GM06990 (cell line): ENCODE measurements around the gene MYO6.

Experiments used
- DNase-seq: peaks from one replicate; pipeline ENCODE4 v3.0.0-alpha.2; 2011; ENCODE audit not compliant: insufficient read length; ENCODE audit errors: extremely low read depth
- H3K27me3 ChIP-seq: replicated peaks from 2 replicates; pipeline ENCODE4 v1.6.0; 2011; ENCODE audit warnings: low read length; ENCODE audit not compliant: control insufficient read depth, insufficient read depth
- H3K36me3 ChIP-seq: 2 replicates; pipeline ENCODE4 v1.5.1; 2011; ENCODE audit warnings: low read length; ENCODE audit not compliant: control insufficient read depth, insufficient read depth
- H3K4me3 ChIP-seq: replicated peaks from 2 replicates; pipeline ENCODE4 v1.5.1; 2011; ENCODE audit warnings: low read depth, mild to moderate bottlenecking, control low read depth, low read length
- CTCF ChIP-seq: IDR thresholded peaks from 2 replicates; pipeline ENCODE4 v1.5.1; 2011; ENCODE audit warnings: low read length, control low read depth, mild to moderate bottlenecking, inconsistent platforms; ENCODE audit not compliant: insufficient read depth, poor library complexity, severe bottlenecking

Gene MYO6

GRCh38 chr6:75794351-75794846, 45.4 kb downstream of the MYO6 start:
- no peak for TF ChIP-seq CTCF
- Histone ChIP-seq H3K4me3 (no peak overlapping the region), H3K27me3 (no peaks in the 10 kb centered on the region), H3K36me3 (no peaks in the 10 kb centered on the region)
- DNase-seq, result no peak

- no peak for TF ChIP-seq CTCF
- Histone ChIP-seq H3K4me3 (no peak overlapping the region), H3K36me3 (no peaks in the 10 kb centered on the region), H3K27me3 (no peaks in the 10 kb centered on the region)
- DNase-seq, result no peak
These were observed 46.1 kb downstream of the MYO6 start for GRCh38 chr6:75794954-75795739.

GRCh38 chr6:75796723-75797122, 47.7 kb downstream of the MYO6 start:
- DNase-seq, result no peak
- Histone ChIP-seq H3K27me3 (no peaks in the 10 kb centered on the region), H3K4me3 (no peak overlapping the region), H3K36me3 (no peaks in the 10 kb centered on the region)
- TF ChIP-seq CTCF, result no peak

GRCh38 chr6:75800133-75800532, 51.1 kb downstream of the MYO6 start:
- no peak overlapping the region for H3K4me3 ChIP-seq
- TF ChIP-seq CTCF, result no peak
- H3K36me3 ChIP-seq, result no peaks in the 10 kb centered on the region
- H3K27me3 ChIP-seq, result no peaks in the 10 kb centered on the region
- no peak for DNase-seq

GRCh38 chr6:75800708-75801505, 51.9 kb downstream of the MYO6 start:
- H3K4me3 ChIP-seq, result no peak overlapping the region
- TF ChIP-seq CTCF, result no peak
- DNase-seq, result no peak
- H3K36me3 ChIP-seq, result no peaks in the 10 kb centered on the region
- no peaks in the 10 kb centered on the region for H3K27me3 ChIP-seq
